Measurements from ENCODE around the gene BCO1.
A peak's percentile ranks its signal among the peaks of the same experiment; 100 is the strongest.

Gene BCO1

GRCh38 chr16:81321536-81321935, 83.0 kb downstream of the BCO1 start:
- H3K4me3 ChIP-seq (ENCODE audit: low read depth, low read length), result no peak overlapping the region
- TF ChIP-seq, protein P1, sequence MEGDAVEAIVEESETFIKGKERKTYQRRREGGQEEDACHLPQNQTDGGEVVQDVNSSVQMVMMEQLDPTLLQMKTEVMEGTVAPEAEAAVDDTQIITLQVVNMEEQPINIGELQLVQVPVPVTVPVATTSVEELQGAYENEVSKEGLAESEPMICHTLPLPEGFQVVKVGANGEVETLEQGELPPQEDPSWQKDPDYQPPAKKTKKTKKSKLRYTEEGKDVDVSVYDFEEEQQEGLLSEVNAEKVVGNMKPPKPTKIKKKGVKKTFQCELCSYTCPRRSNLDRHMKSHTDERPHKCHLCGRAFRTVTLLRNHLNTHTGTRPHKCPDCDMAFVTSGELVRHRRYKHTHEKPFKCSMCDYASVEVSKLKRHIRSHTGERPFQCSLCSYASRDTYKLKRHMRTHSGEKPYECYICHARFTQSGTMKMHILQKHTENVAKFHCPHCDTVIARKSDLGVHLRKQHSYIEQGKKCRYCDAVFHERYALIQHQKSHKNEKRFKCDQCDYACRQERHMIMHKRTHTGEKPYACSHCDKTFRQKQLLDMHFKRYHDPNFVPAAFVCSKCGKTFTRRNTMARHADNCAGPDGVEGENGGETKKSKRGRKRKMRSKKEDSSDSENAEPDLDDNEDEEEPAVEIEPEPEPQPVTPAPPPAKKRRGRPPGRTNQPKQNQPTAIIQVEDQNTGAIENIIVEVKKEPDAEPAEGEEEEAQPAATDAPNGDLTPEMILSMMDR (IDR thresholded peaks at IDR 0.05; ENCODE audit: control insufficient read depth, extremely low read depth, insufficient read depth), result no peak
- DNase-seq (ENCODE audit: low read depth), result no peak

- DNase-seq (ENCODE audit: low read depth), result no peak
- TF ChIP-seq, protein P1 (IDR thresholded peaks at IDR 0.05; ENCODE audit: control insufficient read depth, extremely low read depth, insufficient read depth), result no peak
Measured at GRCh38 chr16:81324808-81325207, 86.3 kb downstream of the BCO1 start.

DNA sequence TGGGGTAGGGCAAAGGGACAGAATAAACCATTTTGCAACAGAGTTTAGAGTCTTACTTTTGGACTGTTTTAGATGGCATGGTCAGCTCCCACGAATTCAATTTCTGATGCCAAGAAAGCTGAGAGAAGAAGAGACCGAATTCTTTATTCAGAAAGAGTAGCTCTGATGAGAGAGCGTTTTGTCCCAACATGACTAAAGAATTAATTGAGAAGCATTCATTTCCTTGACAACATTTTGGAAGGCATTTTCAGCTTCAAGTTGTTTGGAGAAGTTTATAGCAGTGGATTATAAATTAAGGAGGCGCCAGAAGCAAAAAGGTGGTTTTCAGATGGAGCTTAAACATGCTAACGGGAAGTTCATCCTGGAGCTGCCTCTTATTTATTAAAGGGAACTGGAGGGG, 88.5 kb downstream of the BCO1 start:
- TF ChIP-seq, protein P1 (IDR thresholded peaks at IDR 0.05; ENCODE audit: control insufficient read depth, extremely low read depth, insufficient read depth), result no peak
- no peak overlapping the region for H3K4me3 ChIP-seq (ENCODE audit: low read depth, low read length)
- DNase-seq (ENCODE audit: low read depth), result no peak

More at GRCh38 chr16:81324808-81325207, 86.3 kb downstream of the BCO1 start:
- no peak overlapping the region for H3K4me3 ChIP-seq (ENCODE audit: low read depth, low read length)

DNA sequence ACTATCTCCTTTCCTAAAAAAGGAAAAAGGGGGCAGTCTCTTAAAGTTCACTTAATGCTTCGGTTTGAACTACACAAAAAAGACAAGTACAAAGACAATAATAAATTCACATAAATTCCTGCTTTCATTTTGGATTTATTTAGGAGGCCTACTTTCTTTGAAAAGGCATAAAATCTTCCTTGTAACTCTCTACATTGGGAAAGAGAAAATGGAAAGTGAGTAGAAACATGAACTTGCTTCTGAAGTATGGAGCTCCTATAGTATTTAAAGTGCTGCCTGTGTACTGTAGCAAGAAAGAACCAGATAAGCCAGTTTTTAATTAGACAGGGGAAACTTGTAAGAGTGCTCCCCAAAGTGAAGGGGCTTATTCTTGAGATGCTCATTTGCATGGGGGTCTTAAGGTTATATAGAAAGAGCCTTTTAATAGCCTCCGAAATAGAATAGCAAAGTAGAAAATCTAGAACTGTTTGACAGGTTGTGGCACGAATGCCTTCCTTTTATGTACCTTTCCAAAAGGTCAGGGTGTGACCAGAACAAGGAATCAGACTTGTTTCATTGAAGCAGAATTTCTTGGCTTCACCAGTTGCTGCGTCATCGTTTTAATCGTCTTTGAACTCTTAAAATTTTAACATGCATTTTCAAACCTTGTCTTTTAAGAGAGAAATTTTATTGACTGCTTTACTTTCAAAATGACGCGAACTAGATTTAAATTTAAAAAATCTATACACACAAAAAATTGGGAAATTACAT, 89.1 kb downstream of the BCO1 start:
- TF ChIP-seq, protein P1 (IDR thresholded peaks at IDR 0.05; ENCODE audit: control insufficient read depth, extremely low read depth, insufficient read depth), result no peak
- peak overlapping the region; percentile 10 for H3K4me3 ChIP-seq (ENCODE audit: low read depth, low read length)
- DNase-seq (ENCODE audit: low read depth), result peak; percentile 70

GRCh38 chr16:81329947-81330346, 91.5 kb downstream of the BCO1 start:
- TF ChIP-seq, protein P1 (IDR thresholded peaks at IDR 0.05; ENCODE audit: control insufficient read depth, extremely low read depth, insufficient read depth), result no peak
- H3K4me3 ChIP-seq (ENCODE audit: low read depth, low read length), result no peak overlapping the region
- no peak for DNase-seq (ENCODE audit: low read depth)

DNA sequence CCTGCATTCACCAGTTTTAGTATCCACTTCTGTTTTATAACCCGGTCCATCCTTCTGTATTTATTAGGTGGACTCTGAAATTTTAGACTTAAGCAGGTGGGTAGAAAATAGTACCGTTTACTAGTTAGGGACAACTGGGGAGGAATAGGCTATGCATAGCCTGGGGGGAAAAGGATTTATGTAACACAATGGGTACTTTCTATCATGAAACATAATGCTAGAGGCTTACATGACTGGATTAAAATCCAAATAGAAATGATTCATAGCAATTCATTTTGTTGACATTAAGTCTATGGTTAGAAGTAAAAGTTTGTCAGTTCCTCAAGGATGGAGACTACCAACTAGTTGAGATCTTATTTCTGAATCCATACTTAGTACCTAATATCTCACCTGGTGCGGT, 94.9 kb downstream of the BCO1 start:
- TF ChIP-seq, protein P1 (IDR thresholded peaks at IDR 0.05; ENCODE audit: control insufficient read depth, extremely low read depth, insufficient read depth), result no peak
- H3K4me3 ChIP-seq (ENCODE audit: low read depth, low read length), result no peak overlapping the region
- no peak for DNase-seq (ENCODE audit: low read depth)

- H3K4me3 ChIP-seq (ENCODE audit: low read depth, low read length), result no peak overlapping the region
- TF ChIP-seq, protein P1 (IDR thresholded peaks at IDR 0.05; ENCODE audit: control insufficient read depth, extremely low read depth, insufficient read depth), result no peak
- no peak for DNase-seq (ENCODE audit: low read depth)
Measured at GRCh38 chr16:81335669-81336068, 97.2 kb downstream of the BCO1 start.
